ENCODE measurements around the gene MRPS22. TPM values are rescaled to one million over a fixed set of nuclear protein-coding genes. Genes with fewer than 3 reads are reported as not detected.

The MRPS22 gene
- total and polyA plus RNA-seq, 7 experiments from 2014 or later: 26.2 to 47.0 (median 36.5) TPM

DNA sequence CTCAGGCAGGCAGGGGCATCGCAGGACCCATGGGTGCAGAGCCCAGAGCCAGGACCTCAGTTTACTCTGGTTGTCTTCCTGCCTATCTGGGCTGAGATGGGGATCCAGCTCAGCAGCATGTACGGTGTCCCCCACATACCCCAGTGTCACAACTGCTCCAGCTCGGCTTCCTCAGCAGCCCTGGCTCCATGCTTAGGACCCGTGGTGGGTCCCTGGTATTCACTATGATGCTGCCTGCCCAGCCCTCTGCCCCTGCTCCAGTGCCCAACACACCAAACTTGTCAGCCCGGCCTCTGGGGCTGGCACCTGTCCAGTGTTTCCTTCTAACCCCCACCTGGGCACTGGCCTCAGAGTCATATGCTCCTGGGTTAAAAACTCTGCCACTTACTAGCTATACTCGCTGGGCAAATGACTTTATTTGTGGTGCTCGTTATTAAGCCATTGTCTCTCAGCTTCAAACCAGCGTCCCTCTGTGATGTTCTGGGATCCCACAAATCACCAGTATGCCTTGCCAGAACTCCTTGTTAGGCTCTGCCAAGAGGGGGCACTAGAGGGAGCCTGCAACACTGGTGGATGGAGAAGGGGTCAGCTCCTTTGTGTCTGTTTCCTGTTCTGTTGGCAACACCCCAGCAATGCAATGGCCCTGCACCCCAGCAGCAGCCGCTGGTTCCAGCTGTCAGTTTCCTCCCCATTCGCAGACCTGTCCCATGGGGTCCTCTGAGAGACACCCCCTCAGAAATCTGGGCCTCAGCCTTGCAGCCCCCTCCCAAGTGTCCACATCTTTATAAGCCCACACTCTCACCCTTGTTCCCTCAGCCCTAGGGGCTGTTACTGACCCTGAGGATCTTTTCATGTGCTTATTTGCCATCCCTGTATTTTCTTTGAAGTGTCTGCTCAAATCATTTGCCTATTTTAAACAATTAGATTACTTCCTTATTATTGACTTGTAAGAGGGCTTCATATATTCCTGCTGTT lies 24.1 kb upstream of the MRPS22 start:
- Mint-ChIP-seq H3K4me1 (no peaks in the 10 kb centered on the region), H3K9me3 (no peaks in the 10 kb centered on the region), H3K27me3 (peaks cover 8 to 17% (median 10%) of the 10 kb centered on the region in 5 donors), H3K27ac (peak overlapping the region in 1 of 9 donors; percentile 13), H3K36me3 (no peaks in the 10 kb centered on the region), H3K4me3 (no peak overlapping the region)
- no peak overlapping the region for H3K27ac ChIP-seq (ENCODE audit: low read depth, low read length)
- no peaks in the 10 kb centered on the region for H3K9me3 ChIP-seq (ENCODE audit: control insufficient read depth in 2 of 3, low read length in 3 of 3)
- H3K4me3 ChIP-seq (ENCODE audit: low read length): no peak overlapping the region
- DNase-seq: no peak
- no peaks in the 10 kb centered on the region for H3K4me1 ChIP-seq (ENCODE audit: control insufficient read depth in 2 of 2, insufficient read depth in 2 of 2, low read length in 2 of 2)
- POLR2A ChIA-PET: no interaction called here
- no peaks in the 10 kb centered on the region for H3K36me3 ChIP-seq (ENCODE audit: control insufficient read depth in 2 of 3, insufficient read depth in 3 of 3, low read length in 3 of 3)
- ATAC-seq: no peak
- CTCF ChIA-PET: interaction anchor here (0.6 kb wide), 1 partner anchor 10 kb away, joined by 3 read pairs; no protein-coding TSS in a partner anchor
- H3K27me3 ChIP-seq (ENCODE audit: control insufficient read depth in 2 of 2, insufficient read depth in 2 of 2, low read length in 2 of 2): no peaks in the 10 kb centered on the region
- intact Hi-C loops (cut with micrococcal nuclease): no loop called here

DNA sequence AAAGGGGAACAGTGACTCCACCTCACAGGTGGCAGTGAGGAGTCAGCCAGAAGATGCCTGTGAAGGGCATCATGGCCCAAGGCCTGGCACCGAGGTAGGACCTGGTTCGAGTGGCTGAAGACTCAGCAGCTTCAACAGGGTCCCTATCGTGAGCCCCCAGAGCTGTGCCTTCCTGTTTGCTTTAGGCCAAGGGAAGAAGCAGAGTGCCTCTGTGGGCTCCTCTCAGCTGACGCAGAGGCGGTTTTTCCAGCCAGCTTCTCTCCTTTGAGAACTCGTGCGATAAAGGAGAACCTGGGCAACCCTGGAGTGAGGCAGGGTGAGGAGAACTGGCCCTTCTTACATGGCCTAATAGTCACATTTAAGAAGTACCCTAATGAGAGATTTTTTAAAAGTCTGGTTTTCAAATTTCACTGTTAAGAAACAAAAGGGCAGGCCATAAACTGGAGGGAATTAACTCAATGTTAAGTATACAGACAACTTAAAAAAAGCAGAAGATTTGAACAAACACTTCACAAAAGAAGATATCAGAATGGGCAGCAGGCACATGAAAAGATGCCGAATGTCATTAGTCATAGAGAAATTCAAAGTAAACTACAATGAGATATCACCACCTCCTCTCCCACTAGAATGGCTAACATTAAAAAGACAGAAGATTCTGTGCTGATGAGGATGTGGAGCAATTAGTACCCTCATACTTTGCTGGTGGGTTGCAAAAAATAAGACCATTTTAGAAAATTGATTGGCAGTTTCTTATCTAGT lies 23.1 kb upstream of the MRPS22 start:
- Mint-ChIP-seq H3K9me3 (no peaks in the 10 kb centered on the region), H3K27ac (no peak overlapping the region)
- intact Hi-C loops (cut with micrococcal nuclease): no loop called here

DNA sequence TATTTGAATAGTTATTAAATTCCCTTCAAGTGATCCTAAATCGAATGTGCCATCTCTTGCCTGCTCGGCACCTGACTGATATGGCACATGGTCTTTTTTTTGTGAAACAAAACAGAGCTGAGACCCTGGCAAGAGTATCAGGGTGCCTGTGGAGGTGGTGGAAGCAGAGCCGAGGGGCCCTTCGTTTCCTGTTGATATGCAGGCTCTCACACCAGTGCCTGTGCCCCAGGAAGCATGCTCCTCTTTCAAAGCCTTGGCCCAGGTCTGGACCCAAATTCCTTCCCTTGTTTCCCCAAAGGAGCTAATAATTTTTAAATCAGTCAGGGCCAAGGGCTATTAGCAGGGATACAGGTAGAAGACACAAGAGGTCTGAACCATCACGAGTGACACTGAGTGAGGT lies 21.5 kb upstream of the MRPS22 start:
- intact Hi-C loops (cut with micrococcal nuclease): no loop called here
- POLR2A ChIA-PET: no interaction called here
- Mint-ChIP-seq H3K36me3 (no peaks in the 10 kb centered on the region), H3K4me3 (no peak overlapping the region), H3K4me1 (no peaks in the 10 kb centered on the region), H3K9me3 (no peaks in the 10 kb centered on the region), H3K27ac (no peak overlapping the region), H3K27me3 (peaks cover 0 to 4% (median 0%) of the 10 kb centered on the region in 5 donors)
- DNase-seq: no peak
- no peaks in the 10 kb centered on the region for H3K9me3 ChIP-seq (ENCODE audit: control insufficient read depth in 2 of 3, low read length in 3 of 3)
- H3K4me3 ChIP-seq (ENCODE audit: low read length): no peak overlapping the region
- no peaks in the 10 kb centered on the region for H3K36me3 ChIP-seq (ENCODE audit: control insufficient read depth in 2 of 3, insufficient read depth in 3 of 3, low read length in 3 of 3)
- H3K27me3 ChIP-seq (ENCODE audit: control insufficient read depth in 2 of 2, insufficient read depth in 2 of 2, low read length in 2 of 2): no peaks in the 10 kb centered on the region
- CTCF ChIA-PET: no interaction called here
- ATAC-seq: no peak
- no peak overlapping the region for H3K27ac ChIP-seq (ENCODE audit: low read depth, low read length)
- H3K4me1 ChIP-seq (ENCODE audit: control insufficient read depth in 2 of 2, insufficient read depth in 2 of 2, low read length in 2 of 2): no peaks in the 10 kb centered on the region

More for the DNA sequence above, 23.1 kb upstream of the MRPS22 start:
- H3K9me3 ChIP-seq (ENCODE audit: control insufficient read depth in 2 of 3, low read length in 3 of 3): no peaks in the 10 kb centered on the region
- H3K4me3 ChIP-seq (ENCODE audit: low read length): no peak overlapping the region
- Mint-ChIP-seq H3K4me1 (no peaks in the 10 kb centered on the region), H3K27me3 (peaks cover under 1 to 10% (median 6%) of the 10 kb centered on the region in 5 donors), H3K36me3 (no peaks in the 10 kb centered on the region), H3K4me3 (no peak overlapping the region)
- no peak overlapping the region for H3K27ac ChIP-seq (ENCODE audit: low read depth, low read length)
- H3K27me3 ChIP-seq (ENCODE audit: control insufficient read depth in 2 of 2, insufficient read depth in 2 of 2, low read length in 2 of 2): no peaks in the 10 kb centered on the region
- no peaks in the 10 kb centered on the region for H3K4me1 ChIP-seq (ENCODE audit: control insufficient read depth in 2 of 2, insufficient read depth in 2 of 2, low read length in 2 of 2)
- POLR2A ChIA-PET: no interaction called here
- no peak for ATAC-seq
- CTCF ChIA-PET: no interaction called here
- H3K36me3 ChIP-seq (ENCODE audit: control insufficient read depth in 2 of 3, insufficient read depth in 3 of 3, low read length in 3 of 3): no peaks in the 10 kb centered on the region
- no peak for DNase-seq

DNA sequence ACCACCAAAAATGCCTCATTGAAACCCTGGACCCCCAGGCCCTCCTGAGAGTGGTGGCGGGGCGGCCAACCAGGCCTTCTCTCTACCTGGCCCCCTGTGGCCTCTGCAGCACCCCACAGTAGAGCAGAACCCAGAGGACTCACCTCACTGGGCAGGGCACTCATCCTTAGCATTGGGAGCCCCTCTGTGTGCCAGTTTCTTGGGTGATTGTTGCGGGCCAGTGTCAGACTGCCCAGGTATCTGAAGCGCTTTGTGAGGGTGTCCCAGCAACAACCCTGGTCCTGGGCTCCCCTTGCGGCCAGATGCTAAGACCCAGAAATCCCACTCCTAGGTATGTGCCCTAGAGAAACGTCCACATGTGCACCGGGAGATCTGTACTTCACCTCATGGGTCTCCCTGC lies 20.7 kb upstream of the MRPS22 start:
- ATAC-seq: no peak
- H3K9me3 ChIP-seq (ENCODE audit: control insufficient read depth in 2 of 3, low read length in 3 of 3): no peaks in the 10 kb centered on the region
- CTCF ChIA-PET: no interaction called here
- no peaks in the 10 kb centered on the region for H3K27me3 ChIP-seq (ENCODE audit: control insufficient read depth in 2 of 2, insufficient read depth in 2 of 2, low read length in 2 of 2)
- Mint-ChIP-seq H3K4me1 (peaks cover 0 to 5% (median 4%) of the 10 kb centered on the region in 7 donors), H3K27ac (no peak overlapping the region), H3K4me3 (no peak overlapping the region), H3K9me3 (no peaks in the 10 kb centered on the region), H3K36me3 (no peaks in the 10 kb centered on the region), H3K27me3 (peaks cover 0 to 4% (median 0%) of the 10 kb centered on the region in 5 donors)
- H3K4me1 ChIP-seq (ENCODE audit: control insufficient read depth in 2 of 2, insufficient read depth in 2 of 2, low read length in 2 of 2): no peaks in the 10 kb centered on the region
- no peaks in the 10 kb centered on the region for H3K36me3 ChIP-seq (ENCODE audit: control insufficient read depth in 2 of 3, insufficient read depth in 3 of 3, low read length in 3 of 3)
- POLR2A ChIA-PET: no interaction called here
- DNase-seq: no peak
- H3K4me3 ChIP-seq (ENCODE audit: low read length): no peak overlapping the region
- H3K27ac ChIP-seq (ENCODE audit: low read depth, low read length): no peak overlapping the region
- intact Hi-C loops (cut with micrococcal nuclease): no loop called here

DNA sequence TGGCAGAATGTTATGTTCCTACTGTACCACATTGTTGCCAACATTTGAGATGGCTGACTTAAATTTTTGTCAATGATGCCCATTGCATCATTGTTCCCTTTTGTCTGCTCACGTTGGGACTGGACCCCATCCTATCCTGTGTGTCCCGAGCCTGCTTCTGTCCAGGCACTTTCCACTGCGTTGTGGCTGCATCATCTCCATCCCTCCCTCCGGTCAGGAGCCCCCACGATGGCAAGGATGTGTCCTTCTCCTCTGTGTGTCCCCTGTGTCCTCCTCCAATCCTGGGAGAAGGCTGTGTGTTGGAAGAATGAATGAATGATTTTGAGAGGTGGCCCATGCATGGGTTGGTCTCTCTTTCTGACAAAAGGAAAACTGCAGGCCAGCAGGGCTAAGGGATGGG lies 19.4 kb upstream of the MRPS22 start:
- H3K9me3 Mint-ChIP-seq: no peaks in the 10 kb centered on the region
- H3K27ac Mint-ChIP-seq: no peak overlapping the region
- ATAC-seq (no peak), DNase-seq (no peak)
- H3K27ac ChIP-seq (ENCODE audit: low read depth, low read length): no peak overlapping the region
- no peak overlapping the region for H3K4me3 ChIP-seq (ENCODE audit: low read length)
- no peaks in the 10 kb centered on the region for H3K27me3 ChIP-seq (ENCODE audit: control insufficient read depth in 2 of 2, insufficient read depth in 2 of 2, low read length in 2 of 2)
- peaks cover 0 to 5% (median 0%) of the 10 kb centered on the region in 5 donors for H3K27me3 Mint-ChIP-seq
- no peaks in the 10 kb centered on the region for H3K9me3 ChIP-seq (ENCODE audit: control insufficient read depth in 2 of 3, low read length in 3 of 3)
- peaks cover under 1 to 18% (median 16%) of the 10 kb centered on the region in 7 donors for H3K4me1 Mint-ChIP-seq
- H3K4me3 Mint-ChIP-seq: no peak overlapping the region
- intact Hi-C loops (cut with micrococcal nuclease): no loop called here
- CTCF ChIA-PET: no interaction called here
- POLR2A ChIA-PET: no interaction called here
- peaks cover 0 to 5% of the 10 kb centered on the region in 2 donors for H3K4me1 ChIP-seq (ENCODE audit: control insufficient read depth in 2 of 2, insufficient read depth in 2 of 2, low read length in 2 of 2)
- no peaks in the 10 kb centered on the region for H3K36me3 ChIP-seq (ENCODE audit: control insufficient read depth in 2 of 3, insufficient read depth in 3 of 3, low read length in 3 of 3)
- no peaks in the 10 kb centered on the region for H3K36me3 Mint-ChIP-seq

DNA sequence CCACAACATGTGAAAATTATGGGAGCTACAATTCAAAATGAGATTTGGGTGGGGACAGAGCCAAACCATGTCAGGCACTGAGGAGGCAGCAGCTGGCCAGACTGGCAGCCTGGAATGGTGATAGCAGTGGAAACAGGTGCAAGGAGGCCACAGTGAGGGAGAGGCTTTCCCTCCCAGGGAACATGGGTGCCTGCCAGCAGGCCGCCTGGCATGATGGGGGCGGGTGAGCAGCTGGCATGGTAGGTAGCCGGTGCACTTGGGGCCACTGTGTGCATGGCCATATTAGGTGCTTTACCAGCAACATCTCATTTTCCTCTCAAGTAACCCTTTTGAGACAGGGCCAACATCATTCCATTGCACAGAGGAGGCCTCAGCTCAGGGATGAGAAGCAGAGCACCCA lies 18.3 kb upstream of the MRPS22 start:
- Histone ChIP-seq H3K9me3 (ENCODE audit: control insufficient read depth in 2 of 3, low read length in 3 of 3) (no peaks in the 10 kb centered on the region), H3K4me1 (ENCODE audit: control insufficient read depth in 2 of 2, insufficient read depth in 2 of 2, low read length in 2 of 2) (peaks cover 0 to 5% of the 10 kb centered on the region in 2 donors), H3K27me3 (ENCODE audit: control insufficient read depth in 2 of 2, insufficient read depth in 2 of 2, low read length in 2 of 2) (no peaks in the 10 kb centered on the region), H3K4me3 (ENCODE audit: low read length) (no peak overlapping the region), H3K36me3 (ENCODE audit: control insufficient read depth in 2 of 3, insufficient read depth in 3 of 3, low read length in 3 of 3) (no peaks in the 10 kb centered on the region), H3K27ac (ENCODE audit: low read depth, low read length) (no peak overlapping the region)
- peaks cover 8 to 26% (median 19%) of the 10 kb centered on the region in 7 donors for H3K4me1 Mint-ChIP-seq
- no peak for ATAC-seq
- no peaks in the 10 kb centered on the region for H3K9me3 Mint-ChIP-seq
- no peaks in the 10 kb centered on the region for H3K36me3 Mint-ChIP-seq
- no peak overlapping the region for H3K27ac Mint-ChIP-seq
- ChIA-PET POLR2A (no interaction called here), CTCF (no interaction called here)
- H3K4me3 Mint-ChIP-seq: no peak overlapping the region
- no peak for DNase-seq
- intact Hi-C loops (cut with micrococcal nuclease): no loop called here
- H3K27me3 Mint-ChIP-seq: peaks cover 0 to 12% (median 6%) of the 10 kb centered on the region in 5 donors
